ENCODE measurements around the gene PKNOX1.
"Not testable (repeated sequence)": the region's sequence is repeated elsewhere in the genome, so short reads cannot be mapped to it uniquely, and the experiment has no call there.

PKNOX1 gene, protein sequence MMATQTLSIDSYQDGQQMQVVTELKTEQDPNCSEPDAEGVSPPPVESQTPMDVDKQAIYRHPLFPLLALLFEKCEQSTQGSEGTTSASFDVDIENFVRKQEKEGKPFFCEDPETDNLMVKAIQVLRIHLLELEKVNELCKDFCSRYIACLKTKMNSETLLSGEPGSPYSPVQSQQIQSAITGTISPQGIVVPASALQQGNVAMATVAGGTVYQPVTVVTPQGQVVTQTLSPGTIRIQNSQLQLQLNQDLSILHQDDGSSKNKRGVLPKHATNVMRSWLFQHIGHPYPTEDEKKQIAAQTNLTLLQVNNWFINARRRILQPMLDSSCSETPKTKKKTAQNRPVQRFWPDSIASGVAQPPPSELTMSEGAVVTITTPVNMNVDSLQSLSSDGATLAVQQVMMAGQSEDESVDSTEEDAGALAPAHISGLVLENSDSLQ

DNA sequence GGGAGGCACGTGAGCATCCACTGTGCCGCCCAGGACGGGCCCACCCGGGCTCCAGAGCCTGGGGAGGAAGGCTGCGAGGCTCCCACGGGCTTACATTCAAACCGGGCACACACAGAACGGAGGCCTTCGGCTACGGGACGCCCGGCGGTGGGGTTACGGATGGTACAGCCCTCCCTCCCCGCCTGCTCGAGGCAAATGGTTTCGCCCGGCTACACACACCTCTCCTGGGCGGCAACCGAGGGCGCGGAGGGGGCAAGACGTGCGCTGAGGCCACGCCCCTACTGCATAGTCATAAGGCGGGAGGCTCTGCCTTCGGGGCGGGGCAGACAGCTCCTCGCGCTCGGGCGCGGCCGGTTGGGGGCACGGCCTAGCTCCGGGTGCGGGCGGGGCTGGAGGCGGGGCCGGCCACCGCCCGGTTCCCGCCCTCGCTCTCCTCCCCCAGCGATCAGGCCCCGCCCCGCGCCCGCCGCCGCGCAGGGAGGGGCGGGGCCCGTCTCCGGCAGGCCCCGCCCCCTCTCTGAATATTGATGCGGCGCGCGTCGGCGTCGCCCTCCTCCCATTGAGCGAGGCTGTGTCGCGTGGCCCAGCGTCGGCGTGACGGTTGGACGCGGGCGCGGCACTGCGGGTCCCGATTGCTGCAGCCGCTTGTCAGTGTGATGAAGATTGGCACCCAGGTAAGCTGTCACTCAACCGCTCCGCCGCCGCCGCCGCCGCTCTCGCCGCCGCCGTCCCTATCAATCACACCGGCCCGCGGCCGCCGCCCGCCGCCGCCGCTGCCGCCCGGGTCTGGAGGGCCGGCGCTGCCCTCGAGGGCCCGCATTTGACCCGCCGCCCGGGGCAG, at the start of gene PKNOX1:
TSS of gene PKNOX1 (plus strand) at position 572 of the 841 bp plus-strand sequence. CDS start 29,820 bp downstream, outside the sequence.
- peak; percentile 97 for DNase-seq (ENCODE audit: low spot score)

DNA sequence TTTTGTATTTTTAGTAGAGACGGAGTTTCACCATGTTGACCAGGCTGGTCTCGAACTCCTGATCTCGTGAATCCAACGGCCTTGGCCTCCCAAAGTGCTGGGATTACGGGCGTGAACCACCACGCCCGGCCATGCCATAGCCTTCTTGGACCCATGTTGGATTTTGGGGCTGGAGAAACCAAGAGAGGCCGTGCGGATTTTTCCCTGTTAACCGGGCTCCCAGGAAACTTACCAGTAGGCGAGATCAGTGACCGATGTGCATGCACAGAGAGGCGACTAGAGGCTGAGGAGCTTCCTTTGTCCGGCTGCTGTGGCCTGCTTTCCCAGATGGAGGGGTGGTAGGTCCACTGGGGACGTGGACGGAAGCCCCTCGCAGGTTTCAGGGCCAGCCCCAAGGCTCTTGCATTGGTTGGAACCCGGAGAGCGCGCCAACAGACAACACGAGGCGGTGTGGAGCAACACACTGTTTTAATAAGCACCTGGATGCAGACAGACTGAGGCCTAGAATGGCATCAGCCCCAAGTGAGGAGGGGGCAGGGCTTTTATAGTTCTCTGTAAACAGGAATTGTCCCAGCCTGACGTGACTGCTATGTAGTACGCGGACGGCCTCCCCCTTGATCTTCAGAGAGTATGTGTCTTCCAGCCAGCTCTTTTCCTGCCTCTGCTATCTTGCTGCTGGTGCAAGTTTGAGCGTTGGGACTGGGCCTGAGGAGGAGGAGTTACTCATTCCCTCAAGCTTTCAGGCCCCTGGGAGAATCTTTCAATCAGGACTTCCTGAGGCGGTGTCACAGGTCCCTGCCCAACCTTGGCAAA, 49.0 kb upstream of the PKNOX1 start, which contains the start of gene ERVH48-1:
TSS of gene ERVH48-1 (minus strand) at position 517 of the 813 bp plus-strand sequence. CDS start 6,624 bp downstream, outside the sequence.
- DNase-seq (ENCODE audit: low spot score): no peak

DNA sequence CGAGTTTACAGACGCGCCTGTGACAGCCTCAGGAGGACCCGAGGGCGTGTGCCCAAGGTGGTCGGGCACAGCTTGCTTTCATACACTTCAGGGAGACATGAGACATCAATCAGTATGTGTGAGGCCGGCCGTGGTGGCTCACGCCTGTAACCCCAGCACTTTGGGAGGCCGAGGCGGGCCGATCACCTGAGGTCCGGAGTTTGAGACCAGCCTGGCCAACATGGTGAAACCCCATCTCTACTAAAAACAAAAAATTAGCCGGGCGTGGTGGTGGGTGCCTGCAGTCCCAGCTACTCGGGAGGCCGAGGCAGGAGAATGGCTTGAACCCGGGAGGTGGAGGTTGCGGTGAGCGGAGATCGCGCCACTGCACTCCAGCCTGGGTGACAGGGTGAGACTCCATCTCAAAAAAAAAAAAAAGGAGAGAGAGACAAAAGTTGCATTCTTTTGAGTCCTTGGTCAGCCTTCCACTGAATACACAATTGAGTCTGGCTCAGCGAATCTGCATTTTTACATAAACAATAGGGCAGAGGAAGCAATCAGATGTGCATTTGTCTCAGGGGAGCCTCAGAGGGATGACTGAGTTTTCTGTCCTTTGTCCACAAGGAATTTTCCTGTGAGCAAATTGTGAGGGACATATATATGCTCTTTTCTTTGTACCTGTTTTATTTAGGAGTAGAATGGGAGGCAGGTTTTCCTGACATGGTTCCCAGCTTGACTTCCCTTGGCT, 46.7 kb upstream of the PKNOX1 start:
- DNase-seq (ENCODE audit: low spot score): not testable (repeated sequence)

DNA sequence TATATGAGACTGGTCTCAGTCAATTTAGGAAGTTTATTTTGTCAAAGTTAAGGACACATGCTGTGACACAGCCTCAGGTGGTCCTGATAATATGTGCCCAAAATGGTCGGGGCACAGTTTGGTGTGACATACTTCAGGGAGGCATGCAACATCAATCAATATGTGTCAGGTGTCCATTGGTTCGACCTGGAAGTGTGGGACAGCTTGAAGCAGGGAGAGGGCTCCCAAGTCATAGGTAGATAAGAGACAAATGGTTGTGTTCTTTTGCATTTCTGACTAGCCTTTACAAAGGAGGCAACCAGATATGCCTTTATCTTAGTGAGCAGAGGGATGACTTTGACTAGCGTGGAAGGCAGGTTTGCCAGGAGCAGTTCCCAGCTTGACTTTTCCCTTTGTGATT, 44.4 kb upstream of the PKNOX1 start:
- no peak for DNase-seq (ENCODE audit: low spot score)

DNA sequence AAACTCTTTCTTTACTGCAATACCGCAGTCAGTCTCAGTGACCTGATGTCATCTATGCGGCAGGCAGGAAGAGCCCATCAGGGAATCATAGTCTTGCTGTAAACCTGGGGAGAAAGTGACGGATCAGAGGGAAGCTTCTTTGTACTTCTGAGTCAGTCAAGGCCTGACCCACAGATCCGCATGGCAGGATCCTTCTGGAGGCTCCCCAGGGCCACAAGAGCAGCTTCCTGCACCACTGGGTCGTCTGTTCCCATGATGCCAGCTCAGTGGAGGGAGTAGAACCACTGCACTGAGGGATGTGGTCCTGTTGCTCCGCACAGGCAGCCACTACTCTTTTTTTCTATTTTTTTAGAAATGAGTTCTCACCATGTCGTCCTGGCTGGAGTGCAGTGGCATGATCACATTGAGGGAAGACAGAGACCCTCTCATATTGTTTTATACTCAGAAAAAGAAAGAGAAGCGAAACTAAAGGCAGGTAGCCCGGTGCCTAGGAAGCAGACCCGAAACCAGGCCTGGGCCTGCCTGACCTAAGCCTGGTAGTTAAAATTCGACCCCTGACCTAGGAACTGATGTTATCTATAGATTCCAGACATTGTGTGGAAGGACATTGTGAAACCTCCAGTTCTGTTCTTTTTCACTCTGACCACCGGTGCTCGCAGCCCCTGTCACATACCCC, 42.7 kb upstream of the PKNOX1 start:
- no peak for DNase-seq (ENCODE audit: low spot score)

DNA sequence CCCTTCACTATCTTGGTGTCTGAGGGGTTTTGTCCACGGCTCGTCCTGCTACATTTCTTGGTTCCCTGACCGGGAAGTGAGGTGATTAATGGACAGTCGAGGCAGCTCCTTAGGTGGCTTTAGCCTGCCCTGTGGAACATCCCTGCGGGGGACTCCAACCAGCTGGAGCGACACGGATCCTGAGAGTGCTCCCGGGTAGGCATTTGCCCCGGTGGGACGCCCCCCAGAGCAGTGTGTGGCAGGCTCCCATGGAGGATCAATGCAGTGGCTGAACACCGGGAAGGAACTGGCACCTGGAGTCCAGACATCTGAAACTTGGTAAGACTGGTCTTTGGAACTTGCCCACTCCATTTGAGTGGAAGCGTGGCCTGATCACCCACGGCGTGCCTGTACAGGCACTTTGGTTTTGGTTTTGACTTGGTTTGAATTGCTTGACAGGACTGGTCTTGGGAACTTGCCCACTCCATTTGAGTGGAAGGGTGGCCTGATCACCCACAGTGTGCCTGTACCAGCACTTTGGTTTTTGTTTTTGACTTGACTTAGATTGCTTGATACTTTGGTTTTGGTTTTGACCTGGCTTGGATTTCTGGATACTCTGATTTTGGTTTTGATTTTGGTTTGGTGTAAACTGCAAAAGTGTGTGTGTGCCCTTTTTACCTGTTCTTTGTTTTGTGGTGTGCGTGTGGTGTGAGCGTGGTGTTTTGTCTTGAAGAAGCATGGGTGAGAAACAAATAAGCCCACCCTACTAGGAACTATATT, 41.8 kb upstream of the PKNOX1 start:
- DNase-seq (ENCODE audit: low spot score): not testable (repeated sequence)

DNA sequence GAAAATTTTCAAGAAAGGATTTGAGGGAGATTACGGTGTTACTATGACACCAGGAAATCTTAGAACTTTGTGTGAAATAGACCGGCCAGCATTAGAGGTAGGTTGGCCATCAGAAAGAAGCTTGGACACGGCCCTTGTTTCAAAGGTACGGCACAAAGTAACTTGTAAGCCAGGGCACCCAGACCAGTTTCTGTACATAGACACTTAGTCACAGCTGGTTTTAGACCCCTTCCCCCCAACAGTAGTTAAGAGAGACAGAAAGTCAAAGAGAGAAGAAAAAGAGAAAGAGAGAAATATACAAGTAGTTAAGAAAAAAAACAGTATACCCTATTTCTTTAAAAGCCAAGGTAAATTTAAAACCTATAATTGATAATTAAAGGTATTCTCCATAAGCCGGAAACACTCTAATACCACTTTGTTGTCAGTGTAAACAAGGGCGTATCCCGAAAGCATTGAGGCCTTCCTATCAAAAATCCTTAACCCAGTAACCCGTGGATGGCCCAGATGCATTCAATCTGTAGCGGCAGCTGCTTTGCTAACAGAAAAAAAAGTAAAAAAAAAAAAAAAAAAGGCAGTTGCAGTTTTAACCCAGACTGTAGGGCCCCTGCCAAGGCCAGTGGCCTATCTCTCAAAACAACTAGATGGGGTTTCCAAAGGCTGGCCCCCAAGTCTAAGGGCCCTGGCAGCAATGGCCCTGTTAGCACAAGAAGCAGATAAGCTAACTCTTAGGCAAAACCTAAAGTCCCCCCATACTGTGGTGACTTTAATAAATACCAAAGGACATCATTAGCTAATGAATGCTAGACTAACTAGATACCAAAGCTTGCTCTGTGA, 41.0 kb upstream of the PKNOX1 start:
- not testable (repeated sequence) for DNase-seq (ENCODE audit: low spot score)

DNA sequence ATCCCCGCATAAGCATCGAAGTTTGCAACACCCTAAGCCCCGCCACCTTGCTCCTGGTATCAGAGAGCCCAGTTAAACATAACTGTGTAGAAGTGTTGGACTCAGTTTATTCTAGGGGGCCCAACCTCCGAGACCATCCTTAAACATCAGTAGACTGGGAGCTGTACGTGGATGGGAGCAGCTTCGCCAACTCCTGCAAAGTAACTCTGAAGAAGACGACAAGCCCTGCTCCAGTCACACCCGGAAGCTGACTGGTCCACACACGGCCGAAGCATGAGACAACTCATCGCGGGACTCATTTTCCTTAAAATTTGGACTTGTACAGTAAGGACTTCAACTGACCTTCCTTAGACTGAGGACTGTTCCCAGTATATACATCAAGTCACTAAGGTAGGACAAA, 40.4 kb upstream of the PKNOX1 start:
- not testable (repeated sequence) for DNase-seq (ENCODE audit: low spot score)

DNA sequence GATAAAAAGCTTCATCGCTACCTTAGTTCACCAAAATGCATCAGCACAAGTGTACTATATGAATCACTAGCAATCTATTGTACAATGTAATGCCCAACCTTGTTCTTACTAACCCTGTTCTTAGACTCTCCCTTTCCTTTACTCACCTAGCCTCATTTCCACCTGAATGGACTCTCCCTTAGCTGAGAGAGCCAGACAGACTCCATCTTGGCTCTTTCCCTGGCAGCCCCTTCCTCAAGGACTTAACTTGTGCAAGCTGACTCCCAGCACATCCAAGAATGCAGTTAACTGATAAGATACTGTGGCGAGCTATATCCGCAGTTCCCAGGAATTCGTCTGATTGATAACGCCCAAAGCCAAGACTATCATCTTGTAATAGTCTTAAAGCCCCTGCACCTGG, 38.0 kb upstream of the PKNOX1 start:
- DNase-seq (ENCODE audit: low spot score): not testable (repeated sequence)

DNA sequence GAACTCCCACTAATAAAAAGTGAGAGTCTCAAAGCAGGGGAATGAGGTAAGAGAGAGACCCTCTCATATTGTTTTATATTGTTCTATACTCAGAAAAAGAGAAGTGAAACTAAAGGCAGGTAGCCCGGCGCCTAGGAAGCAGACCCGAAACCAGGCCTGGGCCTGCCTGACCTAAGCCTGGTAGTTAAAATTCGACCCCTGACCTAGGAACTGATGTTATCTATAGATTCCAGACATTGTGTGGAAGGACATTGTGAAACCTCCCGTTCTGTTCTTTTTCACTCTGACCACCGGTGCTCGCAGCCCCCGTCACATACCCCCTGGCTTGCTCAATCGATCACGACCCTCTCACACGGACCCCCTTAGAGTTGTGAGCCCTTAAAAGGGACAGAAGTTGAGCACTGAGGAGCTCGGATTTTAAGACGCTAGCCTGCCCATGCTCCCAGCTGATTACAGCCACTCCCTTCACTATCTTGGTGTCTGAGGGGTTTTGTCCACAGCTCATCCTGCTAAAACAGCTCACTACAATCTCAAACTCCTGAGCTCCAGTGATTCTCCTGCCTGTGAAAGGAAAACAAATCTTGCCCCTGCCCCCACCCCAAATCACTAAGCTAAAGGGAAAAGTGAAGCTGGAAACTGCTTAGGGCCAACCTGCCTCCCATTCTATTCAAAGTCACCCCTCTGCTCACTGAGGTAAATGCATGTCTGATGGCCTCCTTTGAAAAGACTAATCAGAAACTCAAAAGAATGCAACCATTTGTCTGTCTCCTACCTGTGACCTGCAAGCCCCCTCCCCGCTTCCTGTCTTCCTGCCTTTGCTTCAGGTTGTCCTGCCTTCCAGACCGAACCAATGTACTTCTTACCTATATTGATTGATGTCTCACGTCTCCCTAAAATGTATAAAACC, 37.1 kb upstream of the PKNOX1 start:
- not testable (repeated sequence) for DNase-seq (ENCODE audit: low spot score)

DNA sequence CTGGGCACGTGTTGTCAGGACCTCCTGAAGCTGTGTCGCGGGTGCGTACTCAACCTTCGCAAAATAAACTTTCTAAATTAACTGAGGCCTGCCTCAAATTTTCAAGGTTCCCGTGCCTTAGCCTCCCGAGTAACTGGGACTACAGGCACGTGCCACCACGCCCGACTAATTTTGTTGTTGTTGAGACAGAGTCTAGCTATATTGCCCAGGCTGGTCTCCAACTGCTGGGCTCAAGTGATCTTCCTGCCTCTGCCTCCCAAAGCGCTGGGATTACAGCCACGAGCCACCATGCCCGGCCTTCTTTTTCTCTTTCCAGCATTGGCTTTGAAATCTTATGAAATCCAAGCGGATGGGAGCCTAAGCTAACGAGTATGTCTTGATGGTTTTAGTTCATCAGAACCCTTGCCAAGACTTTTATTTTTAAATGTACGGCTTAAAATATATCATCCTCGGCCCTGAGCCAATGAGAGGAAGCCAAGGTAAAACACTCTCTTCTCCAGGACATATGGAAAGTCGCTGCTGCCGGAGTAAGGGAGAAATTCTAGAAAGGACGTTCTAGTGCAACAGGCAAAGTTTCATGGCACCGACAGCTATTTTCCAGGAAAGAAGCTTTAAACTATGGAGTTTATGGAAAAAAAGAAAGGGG, 36.3 kb upstream of the PKNOX1 start:
- DNase-seq (ENCODE audit: low spot score): no peak

DNA sequence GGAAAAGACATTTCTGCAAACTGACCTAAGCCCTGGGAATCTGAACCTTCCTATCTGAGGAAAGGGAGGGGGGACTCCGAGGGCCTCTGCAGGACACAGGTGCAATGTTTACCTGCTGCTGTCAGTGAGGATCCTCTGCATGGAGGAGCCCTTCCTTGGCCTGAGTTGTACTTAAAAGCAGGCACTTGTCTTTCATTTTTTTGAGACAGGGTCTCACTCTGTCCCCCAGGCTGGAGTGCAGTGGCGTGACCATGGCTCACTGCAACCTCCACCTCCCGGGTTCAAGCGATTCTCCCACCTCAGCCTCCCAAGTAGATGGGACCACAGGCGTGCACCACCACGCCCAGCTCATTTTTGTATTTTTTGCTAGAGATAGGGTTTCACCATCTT, 35.8 kb upstream of the PKNOX1 start:
- not testable (repeated sequence) for DNase-seq (ENCODE audit: low spot score)

DNA sequence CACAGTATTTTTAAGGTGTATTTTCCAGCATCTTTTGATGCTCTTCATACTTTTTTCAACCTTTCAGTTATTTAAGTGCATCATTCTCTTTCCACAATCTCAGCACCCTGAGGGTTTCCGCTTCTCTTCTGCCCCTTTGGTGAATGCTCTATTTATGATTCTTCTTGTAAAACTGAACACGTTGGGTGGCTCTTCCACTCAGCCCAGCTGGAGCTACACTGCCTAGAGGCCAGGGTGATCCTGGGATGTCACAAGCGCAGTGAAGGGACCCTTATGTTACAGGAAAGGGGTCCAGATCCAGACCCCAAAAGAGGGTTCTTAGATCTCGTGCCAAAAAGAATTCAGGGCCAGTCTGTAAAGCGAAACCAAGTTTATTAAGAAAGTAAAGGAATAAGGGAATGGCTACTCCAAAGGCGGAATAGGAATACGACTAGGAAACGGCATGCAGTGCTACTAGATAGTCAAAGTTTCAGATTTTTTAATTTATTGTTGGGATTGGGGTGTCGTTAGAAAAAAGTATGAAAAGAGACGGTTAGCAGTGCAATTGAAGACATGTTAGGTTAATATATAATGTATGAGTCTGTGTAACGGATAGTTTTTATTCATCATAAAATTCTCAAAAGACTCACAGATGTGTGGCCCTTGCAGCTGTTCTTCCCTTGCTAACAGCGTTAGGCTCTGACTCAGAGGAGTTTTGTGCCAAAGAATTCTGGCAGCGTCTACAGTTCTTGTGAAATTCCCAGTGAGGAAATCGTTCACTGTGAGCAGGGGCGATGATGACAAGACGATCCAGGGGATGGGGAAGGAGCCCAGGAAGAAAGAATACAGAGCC, 34.6 kb upstream of the PKNOX1 start:
- no peak for DNase-seq (ENCODE audit: low spot score)

DNA sequence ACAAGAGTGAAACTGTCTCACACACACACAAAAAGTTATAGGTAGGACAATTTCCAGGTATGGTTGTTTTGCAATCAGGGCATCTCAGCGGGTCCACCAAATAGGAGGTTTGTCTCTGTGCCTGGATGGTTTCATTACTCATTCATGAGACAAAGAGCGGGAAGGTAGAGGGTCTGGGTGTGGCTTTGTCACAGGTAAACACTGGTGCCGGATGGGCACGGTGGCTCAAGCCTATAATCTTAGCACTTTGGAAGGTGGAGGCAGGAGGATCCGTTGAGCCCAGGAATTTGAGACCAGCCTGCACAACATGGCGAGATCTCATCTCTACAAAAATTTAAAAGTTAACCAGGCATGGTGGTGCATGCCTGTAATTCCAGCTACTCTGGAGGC, 32.7 kb upstream of the PKNOX1 start:
- no peak for DNase-seq (ENCODE audit: low spot score)

DNA sequence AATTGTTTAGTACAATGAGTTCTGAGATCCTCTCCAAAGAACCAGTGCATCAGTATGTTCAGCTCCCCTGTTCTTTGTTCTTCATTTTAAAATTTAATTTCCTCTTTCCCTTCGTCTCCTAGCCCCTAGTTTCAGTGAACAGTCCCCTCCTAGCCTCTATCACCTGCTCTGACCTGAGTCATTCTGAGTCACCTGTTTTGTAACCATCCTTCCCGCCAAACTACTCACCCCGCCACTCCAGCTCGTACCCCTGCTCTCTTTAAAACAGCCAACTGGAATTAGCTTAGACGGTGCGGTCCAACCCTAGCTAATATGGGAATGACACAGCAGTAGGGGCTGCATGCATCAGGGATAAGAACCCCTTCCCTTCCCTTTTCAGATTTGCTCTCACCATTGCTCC, 32.1 kb upstream of the PKNOX1 start:
- no peak for DNase-seq (ENCODE audit: low spot score)

DNA sequence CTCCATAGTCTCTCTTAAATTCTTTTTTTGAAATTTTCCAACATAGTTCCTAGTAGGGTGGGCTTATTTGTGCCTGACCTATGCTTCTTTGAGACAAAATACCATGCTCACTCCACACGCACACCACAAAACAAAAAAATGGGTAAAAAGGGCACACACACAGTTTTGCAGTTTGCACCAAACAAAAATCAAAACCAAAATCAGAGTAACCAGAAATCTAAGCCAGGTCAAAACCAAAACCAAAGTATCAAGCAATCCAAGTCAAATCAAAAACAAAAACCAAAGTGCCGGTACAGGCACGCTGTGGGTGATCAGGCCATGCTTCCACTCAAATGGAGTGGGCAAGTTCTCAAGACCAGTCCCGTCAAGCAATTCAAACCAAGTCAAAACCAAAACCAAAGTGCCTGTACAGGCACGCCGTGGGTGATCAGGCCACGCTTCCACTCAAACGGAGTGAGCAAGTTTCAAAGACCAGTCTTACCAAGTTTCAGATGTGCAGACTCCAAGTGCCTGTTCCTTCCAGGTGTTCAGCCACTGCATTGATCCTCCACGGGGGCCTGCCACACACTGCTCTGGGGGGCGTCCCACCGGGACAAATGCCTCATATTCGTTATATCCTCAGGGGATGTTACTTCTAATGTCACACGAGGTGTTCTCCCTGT, 25.1 kb upstream of the PKNOX1 start:
- DNase-seq (ENCODE audit: low spot score): not testable (repeated sequence)
